Stimulated activated naive CD8-positive, alpha-beta T cell treated with anti-CD3 and anti-CD28 coated beads, Interleukin-15, Interleukin-2, amounts not matched to agents 100 U/mL and 50 U/mL, for 24 hours (primary cell): ENCODE results near the gene ATF4.

ENCODE experiments used
- ATAC-seq: fragments of 150-1000 bp; cut with Tn5 transposase; one replicate; pipeline ENCODE4 v1.10.0; 2021
- DNase-seq: peaks from one replicate; pipeline ENCODE4 v3.0.0; 2021

Gene ATF4

GRCh38 chr22:39558254-39558727, 37.9 kb downstream of the ATF4 start:
- DNase-seq (no peak), ATAC-seq (no peak)

- DNase-seq: no peak
- no peak for ATAC-seq
These were observed 38.6 kb downstream of the ATF4 start for GRCh38 chr22:39558950-39559349.

GRCh38 chr22:39559456-39560105, 39.2 kb downstream of the ATF4 start:
- DNase-seq: peak; percentile 46
- no peak for ATAC-seq

GRCh38 chr22:39560127-39560526, 39.8 kb downstream of the ATF4 start:
- ATAC-seq: no peak
- no peak for DNase-seq

GRCh38 chr22:39562839-39563489, 42.6 kb downstream of the ATF4 start:
- DNase-seq: no peak

GRCh38 chr22:39563571-39564428, 43.4 kb downstream of the ATF4 start:
- no peak for ATAC-seq
- no peak for DNase-seq

More at GRCh38 chr22:39562839-39563489, 42.6 kb downstream of the ATF4 start:
- no peak for ATAC-seq

GRCh38 chr22:39565414-39565944, 45.1 kb downstream of the ATF4 start:
- DNase-seq: no peak
- no peak for ATAC-seq

- DNase-seq (peak; percentile 26), ATAC-seq (peak; percentile 57)
These were observed 47.0 kb downstream of the ATF4 start for GRCh38 chr22:39567135-39567946.

- no peak for ATAC-seq
- DNase-seq: no peak
These were observed 48.1 kb downstream of the ATF4 start for GRCh38 chr22:39568278-39568981.

- ATAC-seq: no peak
- no peak for DNase-seq
These were observed 48.7 kb downstream of the ATF4 start for GRCh38 chr22:39569066-39569465.

GRCh38 chr22:39570226-39570625, 49.9 kb downstream of the ATF4 start:
- DNase-seq (no peak), ATAC-seq (no peak)

GRCh38 chr22:39570665-39571064, 50.3 kb downstream of the ATF4 start, which contains the start of gene CACNA1I:
Gene CACNA1I, plus strand, starts transcription at chr22:39570753. Its CDS starts 0 bp downstream, at chr22:39570753.
- no peak for ATAC-seq

GRCh38 chr22:39571538-39571937, 51.2 kb downstream of the ATF4 start:
- no peak for DNase-seq
- ATAC-seq: no peak

More at GRCh38 chr22:39570665-39571064, 50.3 kb downstream of the ATF4 start, which contains the start of gene CACNA1I:
- no peak for DNase-seq
